ENCODE results near the gene UNC13B. TPM values are rescaled to one million over a fixed set of nuclear protein-coding genes. Genes with fewer than 3 reads are reported as not detected.

Gene UNC13B
- total RNA-seq, 1 experiment from 2014 or later = 49.3 TPM

GRCh38 chr9:35424356-35425352, 262.8 kb downstream of the UNC13B start:
- Mint-ChIP-seq H3K27ac (no peak overlapping the region), H3K4me1 (no peaks in the 10 kb centered on the region), H3K27me3 (ENCODE audit: low read depth) (peaks cover 16% of the 10 kb centered on the region), H3K36me3 (no peaks in the 10 kb centered on the region), H3K9me3 (peaks cover 14% of the 10 kb centered on the region), H3K4me3 (no peak overlapping the region)
- DNase-seq (ENCODE audit: low spot score) (no peak), ATAC-seq (no peak)
- no peak for TF ChIP-seq ZNF423 (CRISPR knock-in tag; IDR thresholded peaks at IDR 0.05)
- no peak for TF ChIP-seq NFE2L1 (CRISPR knock-in tag; IDR thresholded peaks at IDR 0.05)
- ChIA-PET CTCF (interaction anchor here (2.0 kb wide), 1 partner anchor 9 kb away, joined by 8 read pairs; no protein-coding TSS in a partner anchor), POLR2A (no interaction called here)

GRCh38 chr9:35426627-35427026, 264.8 kb downstream of the UNC13B start:
- no peak for DNase-seq (ENCODE audit: low spot score)
- ChIA-PET POLR2A (no interaction called here), CTCF (no interaction called here)
- H3K9me3 Mint-ChIP-seq = peaks cover 17% of the 10 kb centered on the region
- no peaks in the 10 kb centered on the region for H3K4me1 Mint-ChIP-seq
- no peak overlapping the region for H3K27ac Mint-ChIP-seq
- no peak overlapping the region for H3K4me3 Mint-ChIP-seq
- TF ChIP-seq SP1 (CRISPR knock-in tag; conservative IDR thresholded peaks at IDR 0.05) = no peak
- TF ChIP-seq ZNF425 (CRISPR knock-in tag; conservative IDR thresholded peaks at IDR 0.05) = no peak
- no peak for TF ChIP-seq ESRRA (CRISPR knock-in tag; IDR thresholded peaks at IDR 0.05; ENCODE audit: borderline replicate concordance)
- TF ChIP-seq ZNF138 (CRISPR knock-in tag; conservative IDR thresholded peaks at IDR 0.05) = no peak
- TF ChIP-seq ZNF512 (CRISPR knock-in tag; IDR thresholded peaks at IDR 0.05; ENCODE audit: borderline replicate concordance) = no peak
- no peak for TF ChIP-seq NFE2L1 (CRISPR knock-in tag; IDR thresholded peaks at IDR 0.05)
- TF ChIP-seq E2F5 (CRISPR knock-in tag; IDR thresholded peaks at IDR 0.05) = no peak
- TF ChIP-seq ZNF317 (CRISPR knock-in tag; IDR thresholded peaks at IDR 0.05; ENCODE audit: borderline replicate concordance, low read depth) = no peak
- TF ChIP-seq ELF4 (CRISPR knock-in tag; IDR thresholded peaks at IDR 0.05; ENCODE audit: low read depth) = no peak
- no peak for TF ChIP-seq ERG (CRISPR knock-in tag; IDR thresholded peaks at IDR 0.05)
- no peak for TF ChIP-seq TEAD1 (CRISPR knock-in tag; IDR thresholded peaks at IDR 0.05)
- ATAC-seq = no peak
- peaks cover 12% of the 10 kb centered on the region for H3K27me3 Mint-ChIP-seq (ENCODE audit: low read depth)
- no peaks in the 10 kb centered on the region for H3K36me3 Mint-ChIP-seq

DNA sequence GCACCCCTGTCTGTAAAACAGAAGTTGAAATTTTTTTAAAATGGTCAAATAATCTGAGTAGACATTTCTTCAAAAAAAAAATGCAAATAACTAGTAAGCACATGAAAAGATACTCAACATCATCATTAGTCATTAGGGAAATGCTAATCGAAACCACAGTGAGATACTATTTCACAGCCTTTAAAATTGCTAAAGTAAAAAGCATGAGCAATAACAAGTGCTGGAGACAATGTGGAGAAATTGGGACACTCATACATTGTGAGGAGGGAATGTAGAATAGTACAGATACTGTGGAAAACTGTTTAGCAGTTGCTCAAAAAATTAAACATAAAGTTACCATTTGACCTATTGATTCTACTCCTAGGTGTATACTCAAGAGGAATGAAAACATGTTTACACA, 269.7 kb downstream of the UNC13B start:
- no peak for DNase-seq (ENCODE audit: low spot score)
- no peaks in the 10 kb centered on the region for H3K36me3 Mint-ChIP-seq
- no peak overlapping the region for H3K27ac Mint-ChIP-seq
- peaks cover 20% of the 10 kb centered on the region for H3K27me3 Mint-ChIP-seq (ENCODE audit: low read depth)
- POLR2A ChIA-PET = no interaction called here
- CTCF ChIA-PET = no interaction called here
- no peaks in the 10 kb centered on the region for H3K4me1 Mint-ChIP-seq
- H3K4me3 Mint-ChIP-seq = no peak overlapping the region
- H3K9me3 Mint-ChIP-seq = peaks cover 17% of the 10 kb centered on the region
- no peak for ATAC-seq
- TF ChIP-seq ATF1 (CRISPR knock-in tag; IDR thresholded peaks at IDR 0.05) = no peak
- TF ChIP-seq GABPB1 (CRISPR knock-in tag; IDR thresholded peaks at IDR 0.05) = no peak
- no peak for TF ChIP-seq NFE2L1 (CRISPR knock-in tag; IDR thresholded peaks at IDR 0.05)
- TF ChIP-seq, protein P1, sequence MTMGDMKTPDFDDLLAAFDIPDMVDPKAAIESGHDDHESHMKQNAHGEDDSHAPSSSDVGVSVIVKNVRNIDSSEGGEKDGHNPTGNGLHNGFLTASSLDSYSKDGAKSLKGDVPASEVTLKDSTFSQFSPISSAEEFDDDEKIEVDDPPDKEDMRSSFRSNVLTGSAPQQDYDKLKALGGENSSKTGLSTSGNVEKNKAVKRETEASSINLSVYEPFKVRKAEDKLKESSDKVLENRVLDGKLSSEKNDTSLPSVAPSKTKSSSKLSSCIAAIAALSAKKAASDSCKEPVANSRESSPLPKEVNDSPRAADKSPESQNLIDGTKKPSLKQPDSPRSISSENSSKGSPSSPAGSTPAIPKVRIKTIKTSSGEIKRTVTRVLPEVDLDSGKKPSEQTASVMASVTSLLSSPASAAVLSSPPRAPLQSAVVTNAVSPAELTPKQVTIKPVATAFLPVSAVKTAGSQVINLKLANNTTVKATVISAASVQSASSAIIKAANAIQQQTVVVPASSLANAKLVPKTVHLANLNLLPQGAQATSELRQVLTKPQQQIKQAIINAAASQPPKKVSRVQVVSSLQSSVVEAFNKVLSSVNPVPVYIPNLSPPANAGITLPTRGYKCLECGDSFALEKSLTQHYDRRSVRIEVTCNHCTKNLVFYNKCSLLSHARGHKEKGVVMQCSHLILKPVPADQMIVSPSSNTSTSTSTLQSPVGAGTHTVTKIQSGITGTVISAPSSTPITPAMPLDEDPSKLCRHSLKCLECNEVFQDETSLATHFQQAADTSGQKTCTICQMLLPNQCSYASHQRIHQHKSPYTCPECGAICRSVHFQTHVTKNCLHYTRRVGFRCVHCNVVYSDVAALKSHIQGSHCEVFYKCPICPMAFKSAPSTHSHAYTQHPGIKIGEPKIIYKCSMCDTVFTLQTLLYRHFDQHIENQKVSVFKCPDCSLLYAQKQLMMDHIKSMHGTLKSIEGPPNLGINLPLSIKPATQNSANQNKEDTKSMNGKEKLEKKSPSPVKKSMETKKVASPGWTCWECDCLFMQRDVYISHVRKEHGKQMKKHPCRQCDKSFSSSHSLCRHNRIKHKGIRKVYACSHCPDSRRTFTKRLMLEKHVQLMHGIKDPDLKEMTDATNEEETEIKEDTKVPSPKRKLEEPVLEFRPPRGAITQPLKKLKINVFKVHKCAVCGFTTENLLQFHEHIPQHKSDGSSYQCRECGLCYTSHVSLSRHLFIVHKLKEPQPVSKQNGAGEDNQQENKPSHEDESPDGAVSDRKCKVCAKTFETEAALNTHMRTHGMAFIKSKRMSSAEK (CRISPR knock-in tag; IDR thresholded peaks at IDR 0.05; ENCODE audit: borderline replicate concordance) = no peak
- TF ChIP-seq GTF2I (CRISPR knock-in tag; conservative IDR thresholded peaks at IDR 0.05) = no peak
- no peak for TF ChIP-seq KAT7 (CRISPR knock-in tag; IDR thresholded peaks at IDR 0.05; ENCODE audit: borderline replicate concordance)
- no peak for TF ChIP-seq MLX (CRISPR knock-in tag; IDR thresholded peaks at IDR 0.05)
- TF ChIP-seq ETV6 (CRISPR knock-in tag; IDR thresholded peaks at IDR 0.05) = no peak
- TF ChIP-seq SOX15 (CRISPR knock-in tag; IDR thresholded peaks at IDR 0.05) = no peak
- TF ChIP-seq ZNF232 (CRISPR knock-in tag; IDR thresholded peaks at IDR 0.05) = no peak
